NCI-H69 (cell line): ENCODE data around the gene CDK17.
"Not testable (repeated sequence)": the region's sequence is repeated elsewhere in the genome, so short reads cannot be mapped to it uniquely, and the experiment has no call there.

Source experiments
- DNase-seq: peaks from one replicate; lab custom pipeline; 2025; lab: John Stamatoyannopoulos, UW

Gene CDK17

GRCh38 chr12:96354326-96354725, 45.9 kb downstream of the CDK17 start:
- no peak for DNase-seq

- peak; percentile 31 for DNase-seq
Observed at GRCh38 chr12:96352161-96352835, 47.9 kb downstream of the CDK17 start.

- no peak for DNase-seq
Observed at GRCh38 chr12:96350982-96351381, 49.3 kb downstream of the CDK17 start.

- DNase-seq = no peak
Observed at GRCh38 chr12:96347130-96347699, 53.0 kb downstream of the CDK17 start.

- DNase-seq = not testable (repeated sequence)
Observed at GRCh38 chr12:96346716-96347115, 53.5 kb downstream of the CDK17 start.

GRCh38 chr12:96344124-96344695, 56.0 kb downstream of the CDK17 start:
- DNase-seq = no peak

- no peak for DNase-seq
Observed at GRCh38 chr12:96343347-96343954, 56.8 kb downstream of the CDK17 start.

GRCh38 chr12:96339666-96340065, 60.6 kb downstream of the CDK17 start:
- not testable (repeated sequence) for DNase-seq

- DNase-seq = no peak
Observed at GRCh38 chr12:96338852-96339471, 61.3 kb downstream of the CDK17 start.

- DNase-seq = no peak
Observed at GRCh38 chr12:96337953-96338352, 62.3 kb downstream of the CDK17 start.

GRCh38 chr12:96336489-96336888, 63.8 kb downstream of the CDK17 start:
- DNase-seq = no peak

- DNase-seq = no peak
Observed at GRCh38 chr12:96335270-96335669, 65.0 kb downstream of the CDK17 start.

- DNase-seq = no peak
Observed at GRCh38 chr12:96334502-96334901, 65.7 kb downstream of the CDK17 start.

GRCh38 chr12:96329545-96329944, 70.7 kb downstream of the CDK17 start:
- DNase-seq = no peak

- no peak for DNase-seq
Observed at GRCh38 chr12:96329018-96329417, 71.2 kb downstream of the CDK17 start.

GRCh38 chr12:96327889-96328288, 72.3 kb downstream of the CDK17 start:
- peak; percentile 9 for DNase-seq

GRCh38 chr12:96327346-96327745, 72.9 kb downstream of the CDK17 start:
- no peak for DNase-seq

- DNase-seq = no peak
Observed at GRCh38 chr12:96326628-96327227, 73.5 kb downstream of the CDK17 start.

GRCh38 chr12:96323906-96324305, 76.3 kb downstream of the CDK17 start:
- DNase-seq = no peak

- DNase-seq = peak; percentile 14
Observed at GRCh38 chr12:96322720-96323119, 77.5 kb downstream of the CDK17 start.

GRCh38 chr12:96321941-96322340, 78.3 kb downstream of the CDK17 start:
- DNase-seq = no peak

GRCh38 chr12:96317801-96318200, 82.4 kb downstream of the CDK17 start:
- not testable (repeated sequence) for DNase-seq
